ENCODE data around the gene TMEFF1.

DNA sequence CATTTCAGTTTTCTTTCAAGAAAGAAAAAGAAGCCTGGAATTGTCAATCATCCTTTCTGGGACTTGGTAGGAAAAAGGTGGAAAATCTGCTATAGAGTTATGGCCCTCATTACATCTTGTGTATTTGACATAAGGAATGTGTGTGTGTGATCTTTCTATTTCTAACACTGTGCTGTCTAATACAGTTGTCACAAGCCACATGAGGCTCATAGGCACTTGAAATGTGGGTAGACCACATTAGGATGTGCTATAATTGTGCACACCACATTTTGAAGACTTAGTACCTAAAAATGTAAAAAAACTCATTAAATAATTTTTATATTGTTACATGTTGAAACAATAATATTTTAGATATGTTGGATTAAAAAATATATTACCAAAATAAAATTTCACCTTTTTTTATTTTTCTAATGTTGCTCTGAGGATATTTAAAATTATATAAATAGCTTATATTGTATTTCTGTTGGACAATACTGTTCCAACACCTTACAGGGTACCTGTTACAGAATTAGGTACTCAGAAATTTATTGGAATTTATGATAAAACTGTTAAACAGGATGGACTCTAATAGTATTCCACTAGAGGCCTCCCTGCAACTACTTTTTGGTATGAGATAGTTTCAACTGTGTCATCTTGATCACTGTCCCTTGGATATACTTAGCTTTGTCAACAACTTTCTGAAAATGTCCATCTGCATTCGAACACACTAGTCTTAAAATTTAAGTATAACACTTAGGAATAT, 27.6 kb upstream of the TMEFF1 start:
- TF ChIP-seq, protein P1, sequence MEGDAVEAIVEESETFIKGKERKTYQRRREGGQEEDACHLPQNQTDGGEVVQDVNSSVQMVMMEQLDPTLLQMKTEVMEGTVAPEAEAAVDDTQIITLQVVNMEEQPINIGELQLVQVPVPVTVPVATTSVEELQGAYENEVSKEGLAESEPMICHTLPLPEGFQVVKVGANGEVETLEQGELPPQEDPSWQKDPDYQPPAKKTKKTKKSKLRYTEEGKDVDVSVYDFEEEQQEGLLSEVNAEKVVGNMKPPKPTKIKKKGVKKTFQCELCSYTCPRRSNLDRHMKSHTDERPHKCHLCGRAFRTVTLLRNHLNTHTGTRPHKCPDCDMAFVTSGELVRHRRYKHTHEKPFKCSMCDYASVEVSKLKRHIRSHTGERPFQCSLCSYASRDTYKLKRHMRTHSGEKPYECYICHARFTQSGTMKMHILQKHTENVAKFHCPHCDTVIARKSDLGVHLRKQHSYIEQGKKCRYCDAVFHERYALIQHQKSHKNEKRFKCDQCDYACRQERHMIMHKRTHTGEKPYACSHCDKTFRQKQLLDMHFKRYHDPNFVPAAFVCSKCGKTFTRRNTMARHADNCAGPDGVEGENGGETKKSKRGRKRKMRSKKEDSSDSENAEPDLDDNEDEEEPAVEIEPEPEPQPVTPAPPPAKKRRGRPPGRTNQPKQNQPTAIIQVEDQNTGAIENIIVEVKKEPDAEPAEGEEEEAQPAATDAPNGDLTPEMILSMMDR (IDR thresholded peaks at IDR 0.05) = peak in 1 of 6 experiments; percentile 5
- TF ChIP-seq POLR2A (IDR thresholded peaks at IDR 0.05) = no peak

Data from thyroid gland (tissue), 4 donors.